Hepatocyte (in vitro differentiated cells): ENCODE results near the gene APBB1IP.

Experiments
- CTCF ChIP-seq: fragments of 200-600 bp; sonication (generic); IDR thresholded peaks from 2 replicates; pipeline ENCODE4 v1.5.1; 2016; ENCODE audit warnings: antibody characterized with exemption, mild to moderate bottlenecking; ENCODE audit not compliant: poor library complexity
- EZH2 ChIP-seq: fragments of 200-600 bp; sonication (generic); IDR thresholded peaks from 2 replicates; pipeline ENCODE4 v1.6.1; 2016; ENCODE audit warnings: antibody characterized with exemption, mild to moderate bottlenecking, borderline replicate concordance
- EZH2phosphoT487 ChIP-seq: fragments of 200-600 bp; sonication (generic); IDR thresholded peaks from one replicate; pipeline ENCODE4 v1.6.1; 2018; ENCODE audit warnings: antibody characterized with exemption, mild to moderate bottlenecking, low read depth, moderate library complexity; ENCODE audit not compliant: unreplicated experiment, severe bottlenecking

DNA sequence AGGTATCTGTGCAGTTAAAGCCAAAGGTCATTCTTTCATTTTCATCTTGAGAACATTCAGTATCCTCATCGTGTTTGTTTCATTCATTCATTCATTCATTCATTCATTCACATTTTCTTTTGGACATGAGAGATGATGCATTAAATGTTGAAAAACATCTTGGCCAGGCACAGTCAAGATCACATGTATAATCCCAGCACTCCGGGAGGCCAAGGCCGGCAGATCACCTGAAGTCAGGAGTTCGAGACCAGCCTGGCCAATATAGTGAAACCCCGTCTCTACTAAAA, 34.3 kb downstream of the APBB1IP start:
- no peak for TF ChIP-seq CTCF
- TF ChIP-seq EZH2phosphoT487: no peak
- no peak for TF ChIP-seq EZH2
